Measurements from ENCODE around the gene MGAT5B. TPM values are rescaled to one million over a fixed set of nuclear protein-coding genes. Genes with fewer than 3 reads are reported as not detected.

Gene MGAT5B
- total RNA-seq, 3 donors from 2014 or later, result 0.17 to 0.65 (median 0.44) TPM

GRCh38 chr17:76872874-76873221, 4.6 kb downstream of the MGAT5B start:
- no peak for TF ChIP-seq CTCF (IDR thresholded peaks at IDR 0.05)
- H3K36me3 ChIP-seq (ENCODE audit: low read depth), result no peaks in the 10 kb centered on the region
- H3K4me1 ChIP-seq (ENCODE audit: low read depth), result peaks cover 9% of the 10 kb centered on the region
- H3K9me3 ChIP-seq, result no peaks in the 10 kb centered on the region
- DNase-seq (no peak), ATAC-seq (no peak)
- intact Hi-C loops (cut with DNase I, micrococcal nuclease), result no loop called here
- H3K4me3 ChIP-seq, result no peak overlapping the region

DNA sequence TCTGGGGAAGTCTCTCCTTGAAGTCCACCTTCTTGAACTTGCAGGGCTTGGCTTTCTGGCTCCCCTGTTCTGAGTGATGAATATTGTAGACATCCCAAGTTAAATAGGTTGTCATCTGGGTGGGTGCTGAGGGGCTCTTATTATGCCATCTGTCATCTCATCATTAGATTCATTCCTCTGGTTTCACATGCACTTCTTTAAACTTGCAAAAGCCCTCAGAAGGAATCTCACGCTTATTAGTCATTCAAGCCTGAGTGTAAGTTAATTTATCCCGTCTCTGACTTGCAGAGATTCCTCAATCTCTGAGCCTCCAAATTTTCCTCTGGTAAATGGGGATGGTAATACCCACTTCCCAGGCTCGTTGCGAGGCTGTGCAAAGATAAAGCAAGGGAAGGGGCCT, 5.7 kb downstream of the MGAT5B start:
- no peak for ATAC-seq
- TF ChIP-seq CTCF (IDR thresholded peaks at IDR 0.05), result no peak
- intact Hi-C loops (cut with DNase I, micrococcal nuclease), result no loop called here
- H3K36me3 ChIP-seq (ENCODE audit: low read depth), result no peaks in the 10 kb centered on the region
- no peak overlapping the region for H3K4me3 ChIP-seq
- no peak for DNase-seq
- H3K4me1 ChIP-seq (ENCODE audit: low read depth), result peaks cover 6% of the 10 kb centered on the region
- no peaks in the 10 kb centered on the region for H3K9me3 ChIP-seq

DNA sequence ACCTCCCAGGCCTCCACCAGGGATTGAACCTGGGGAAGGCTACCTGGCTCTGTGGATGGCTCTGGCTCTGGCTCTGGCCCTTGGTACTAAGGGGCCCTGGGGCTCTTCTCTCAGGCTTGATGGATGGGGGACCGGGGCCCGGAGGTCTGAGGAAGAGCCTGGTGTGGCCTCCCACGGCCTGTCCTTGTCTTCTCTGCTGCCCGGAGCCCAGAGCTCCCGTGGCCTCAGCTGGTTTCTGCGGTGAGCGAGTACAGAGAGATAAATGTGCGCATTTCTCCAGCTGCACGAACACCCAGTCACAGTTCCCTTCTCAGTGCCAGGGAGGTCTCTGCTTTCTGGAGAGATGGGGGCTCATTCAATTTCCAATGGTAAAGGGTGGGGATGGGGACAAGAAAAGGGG, 9.2 kb downstream of the MGAT5B start:
- ATAC-seq (no peak), DNase-seq (no peak)
- no peak overlapping the region for H3K4me3 ChIP-seq
- intact Hi-C loops (cut with DNase I, micrococcal nuclease), result no loop called here
- no peaks in the 10 kb centered on the region for H3K4me1 ChIP-seq (ENCODE audit: low read depth)
- H3K36me3 ChIP-seq (ENCODE audit: low read depth), result no peaks in the 10 kb centered on the region
- H3K9me3 ChIP-seq, result no peaks in the 10 kb centered on the region
- TF ChIP-seq CTCF (IDR thresholded peaks at IDR 0.05), result no peak

- Histone ChIP-seq H3K4me1 (ENCODE audit: low read depth) (no peaks in the 10 kb centered on the region), H3K9me3 (no peaks in the 10 kb centered on the region), H3K36me3 (ENCODE audit: low read depth) (no peaks in the 10 kb centered on the region), H3K4me3 (no peak overlapping the region)
- ATAC-seq, result no peak
- DNase-seq, result no peak
- no peak for TF ChIP-seq CTCF (IDR thresholded peaks at IDR 0.05)
- intact Hi-C loops (cut with DNase I, micrococcal nuclease), result no loop called here
Measured at GRCh38 chr17:76878568-76878967, 10.4 kb downstream of the MGAT5B start.

- TF ChIP-seq CTCF (IDR thresholded peaks at IDR 0.05), result no peak
- Histone ChIP-seq H3K4me3 (no peak overlapping the region), H3K36me3 (ENCODE audit: low read depth) (no peaks in the 10 kb centered on the region), H3K9me3 (no peaks in the 10 kb centered on the region), H3K4me1 (ENCODE audit: low read depth) (no peaks in the 10 kb centered on the region)
- intact Hi-C loops (cut with DNase I, micrococcal nuclease), result no loop called here
- no peak for DNase-seq
- ATAC-seq, result no peak
Measured at GRCh38 chr17:76879254-76879653, 11.1 kb downstream of the MGAT5B start.

- no peak for TF ChIP-seq CTCF (IDR thresholded peaks at IDR 0.05)
- no peaks in the 10 kb centered on the region for H3K9me3 ChIP-seq
- ATAC-seq, result no peak
- H3K36me3 ChIP-seq (ENCODE audit: low read depth), result no peaks in the 10 kb centered on the region
- H3K4me1 ChIP-seq (ENCODE audit: low read depth), result no peaks in the 10 kb centered on the region
- DNase-seq, result no peak
- no peak overlapping the region for H3K4me3 ChIP-seq
- intact Hi-C loops (cut with DNase I, micrococcal nuclease), result no loop called here
Measured at GRCh38 chr17:76879691-76880090, 11.5 kb downstream of the MGAT5B start.
